Activated B cell treated with CpG ODN at 0.5 μM for 24 hours (primary cell): ENCODE data around the gene CLCA4. TPM values are rescaled to one million over a fixed set of nuclear protein-coding genes. Genes with fewer than 3 reads are reported as not detected.

Experiments used
- ATAC-seq: fragments of 200-7000 bp; cut with Tn5 transposase; one replicate; pipeline ENCODE4 v1.10.0; 2021; ENCODE audit warnings: low read depth, mild to moderate bottlenecking, moderate library complexity
- CTCF ChIA-PET: fragments of 350-600 bp; sonication (Branson Sonifier 250); formaldehyde crosslinking; loops from one replicate; lab custom pipeline; 2021; ENCODE audit warnings: antibody characterized with exemption; lab: Charles Lee
- POLR2A ChIA-PET: fragments of 350-600 bp; sonication (Branson Sonifier 250); formaldehyde crosslinking; loops from one replicate; lab custom pipeline; 2021; ENCODE audit warnings: antibody characterized with exemption; lab: Charles Lee
- DNase-seq: peaks from one replicate; pipeline ENCODE4 v3.0.0; 2022
- H3K27ac Mint-ChIP-seq: one replicate; pipeline ENCODE4 v1.8.0; 2020; ENCODE audit warnings: mixed read lengths
- H3K27me3 Mint-ChIP-seq: one replicate; pipeline ENCODE4 v1.8.0; 2021; ENCODE audit warnings: mixed read lengths
- H3K36me3 Mint-ChIP-seq: one replicate; pipeline ENCODE4 v1.8.0; 2021; ENCODE audit warnings: low read depth, mixed read lengths
- H3K4me1 Mint-ChIP-seq: one replicate; pipeline ENCODE4 v1.8.0; 2021; ENCODE audit warnings: mixed read lengths
- H3K4me3 Mint-ChIP-seq: one replicate; pipeline ENCODE4 v1.8.0; 2020; ENCODE audit warnings: mild to moderate bottlenecking, mixed read lengths
- H3K9me3 Mint-ChIP-seq: one replicate; pipeline ENCODE4 v1.8.0; 2020; ENCODE audit warnings: mixed read lengths
- CTCF ChIP-seq: fragments of 200-600 bp; IDR thresholded peaks from one replicate; pipeline ENCODE4 v1.8.0; 2022; ENCODE audit warnings: antibody characterized with exemption, mild to moderate bottlenecking
- intact Hi-C: fragments of 100-400 bp; cut with micrococcal nuclease; formaldehyde crosslinking; loops from one replicate; pipeline ENCODE4 v1.15.1; 2024
- total RNA-seq: library from RNA; stranded (reverse); gene quantifications from 2 replicates; pipeline ENCODE4 v1.2.3, GENCODE V29; 2022

CLCA4 gene
- total RNA-seq, 1 donor from 2014 or later = not detected

DNA sequence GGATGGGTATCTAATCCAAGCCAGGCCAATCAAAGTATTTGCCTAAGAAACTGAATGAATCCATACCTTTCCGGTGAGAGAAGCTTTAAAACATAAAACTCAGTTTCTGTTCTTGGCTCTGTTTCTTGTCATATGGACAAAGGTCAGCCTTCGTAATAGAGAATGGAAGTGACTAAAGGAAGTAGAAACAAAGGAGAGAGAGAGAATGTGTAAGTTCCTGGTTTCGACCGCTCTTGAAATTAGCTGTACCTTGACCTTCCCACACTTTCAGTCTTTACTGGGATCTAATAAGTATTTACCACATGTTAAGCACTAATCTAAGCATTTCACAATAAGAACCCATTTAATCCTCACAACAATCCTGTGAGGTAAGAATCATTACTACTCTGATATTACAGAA is 19.6 kb upstream of the CLCA4 start:
- ChIA-PET CTCF (no interaction called here), POLR2A (no interaction called here)
- Mint-ChIP-seq H3K4me1 (no peaks in the 10 kb centered on the region), H3K9me3 (no peaks in the 10 kb centered on the region), H3K27me3 (peaks cover 2% of the 10 kb centered on the region), H3K36me3 (no peaks in the 10 kb centered on the region), H3K4me3 (no peak overlapping the region), H3K27ac (no peak overlapping the region)
- TF ChIP-seq CTCF = no peak
- ATAC-seq = no peak
- intact Hi-C loops = no loop called here
- no peak for DNase-seq

DNA sequence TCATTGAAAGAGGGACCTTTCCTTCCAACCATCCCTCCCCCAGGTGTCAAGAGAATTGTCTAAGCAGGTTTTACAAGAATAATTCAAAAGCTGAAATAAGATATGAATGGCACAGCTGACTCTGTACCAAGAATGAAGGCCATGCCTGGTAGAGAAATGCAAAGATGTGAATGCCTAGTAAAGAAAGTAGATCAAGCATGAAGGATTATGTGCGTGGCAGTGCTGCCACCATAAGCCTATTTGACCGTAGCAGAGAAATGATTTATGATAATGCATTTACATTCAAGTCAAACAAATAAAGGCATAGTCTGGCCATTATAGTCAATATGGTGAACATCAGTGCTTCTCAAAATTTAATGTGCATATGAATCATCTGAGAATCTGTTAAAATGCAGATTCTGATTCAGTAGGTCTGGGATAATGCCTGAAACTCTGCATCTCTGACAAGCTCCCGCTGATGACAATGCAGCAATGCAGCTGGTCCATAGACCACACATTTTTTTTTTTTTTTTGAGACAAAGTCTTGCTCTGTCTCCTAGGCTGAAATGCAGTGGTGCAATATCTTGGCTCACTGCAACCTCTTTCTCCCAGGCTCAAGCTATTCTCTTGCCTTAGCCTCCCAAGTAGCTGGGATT is 16.6 kb upstream of the CLCA4 start:
- POLR2A ChIA-PET = no interaction called here
- H3K27me3 Mint-ChIP-seq = peaks cover 8% of the 10 kb centered on the region

DNA sequence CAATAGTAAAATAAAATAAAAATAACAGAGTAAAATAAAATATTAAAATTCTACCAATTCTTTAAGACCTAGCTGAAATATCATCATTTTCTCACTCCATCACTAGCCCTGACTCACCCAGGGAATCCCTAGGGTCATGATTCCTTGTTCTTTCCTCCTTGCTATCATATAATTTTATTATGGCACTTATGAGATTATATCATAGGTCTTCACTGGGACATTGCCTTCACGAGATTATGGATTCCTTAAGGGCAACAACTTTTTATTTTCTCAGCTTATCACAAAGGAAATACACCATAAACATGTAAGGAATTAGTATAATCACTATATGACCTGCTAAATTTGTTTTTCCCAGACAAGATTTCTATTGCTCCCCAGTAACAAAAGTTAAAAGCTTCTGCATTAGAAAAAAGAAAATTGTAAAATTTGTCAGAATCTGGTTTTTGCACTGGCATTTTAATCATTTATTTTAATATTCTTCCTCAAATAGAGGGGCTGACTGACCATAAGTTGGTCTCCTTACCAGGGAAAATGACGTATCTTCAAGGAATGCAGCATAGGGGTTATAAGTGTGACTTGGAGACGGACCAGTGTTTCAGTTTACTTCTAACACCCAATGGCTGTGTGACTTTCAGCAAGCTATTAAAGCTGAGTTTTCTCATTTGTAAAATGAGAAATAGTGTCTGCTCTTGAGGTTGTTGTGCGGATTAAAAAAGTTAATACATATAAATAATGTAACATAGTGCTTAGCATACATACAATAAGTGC is 8.8 kb upstream of the CLCA4 start:
- CTCF ChIA-PET = no interaction called here
- intact Hi-C loops = no loop called here

More for the DNA sequence above, 16.6 kb upstream of the CLCA4 start:
- Mint-ChIP-seq H3K4me3 (no peak overlapping the region), H3K27ac (no peak overlapping the region), H3K9me3 (no peaks in the 10 kb centered on the region), H3K4me1 (no peaks in the 10 kb centered on the region), H3K36me3 (no peaks in the 10 kb centered on the region)
- ATAC-seq = no peak
- no peak for TF ChIP-seq CTCF
- CTCF ChIA-PET = no interaction called here
- no peak for DNase-seq
- intact Hi-C loops = no loop called here

GRCh38 chr1:86538775-86539174 is 8.1 kb upstream of the CLCA4 start:
- Mint-ChIP-seq H3K9me3 (no peaks in the 10 kb centered on the region), H3K27me3 (peaks cover 13% of the 10 kb centered on the region), H3K36me3 (no peaks in the 10 kb centered on the region), H3K4me1 (no peaks in the 10 kb centered on the region), H3K4me3 (no peak overlapping the region), H3K27ac (no peak overlapping the region)
- TF ChIP-seq CTCF = no peak
- ATAC-seq = no peak
- ChIA-PET CTCF (no interaction called here), POLR2A (no interaction called here)
- DNase-seq = no peak
- intact Hi-C loops = no loop called here

More for the DNA sequence above, 8.8 kb upstream of the CLCA4 start:
- POLR2A ChIA-PET = no interaction called here
- Mint-ChIP-seq H3K36me3 (no peaks in the 10 kb centered on the region), H3K4me3 (no peak overlapping the region), H3K27me3 (peaks cover 13% of the 10 kb centered on the region), H3K27ac (no peak overlapping the region), H3K9me3 (no peaks in the 10 kb centered on the region), H3K4me1 (no peaks in the 10 kb centered on the region)
- TF ChIP-seq CTCF = no peak
- ATAC-seq = no peak
- no peak for DNase-seq

GRCh38 chr1:86541859-86542258 is 5.0 kb upstream of the CLCA4 start:
- peaks cover 2% of the 10 kb centered on the region for H3K36me3 Mint-ChIP-seq
- ATAC-seq = no peak
- H3K9me3 Mint-ChIP-seq = peaks cover 10% of the 10 kb centered on the region
- CTCF ChIA-PET = interaction anchor here (1.3 kb wide), 1 partner anchor 36 kb away, joined by 3 read pairs; no protein-coding TSS in a partner anchor
- POLR2A ChIA-PET = no interaction called here
- TF ChIP-seq CTCF = no peak
- no peak overlapping the region for H3K4me3 Mint-ChIP-seq
- intact Hi-C loops = no loop called here
- peaks cover 14% of the 10 kb centered on the region for H3K27me3 Mint-ChIP-seq
- H3K27ac Mint-ChIP-seq = no peak overlapping the region
- H3K4me1 Mint-ChIP-seq = no peaks in the 10 kb centered on the region
- no peak for DNase-seq
